Ascending aorta (tissue), 2 donors: Measurements from ENCODE around the gene DMBT1. TPM values are rescaled to one million over a fixed set of nuclear protein-coding genes. Genes with fewer than 3 reads are reported as not detected.

Experiments
- DNase-seq, 2 donors: peaks; one replicate each; pipeline ENCODE4 v3.0.0-alpha.2; 2019; ENCODE audit warnings: low spot score in 2 of 2
- H3K27ac ChIP-seq, 2 donors: fragments of 200-600 bp; sonication (generic); one replicate each; pipeline ENCODE4 v1.5.1; 2016 to 2017; ENCODE audit warnings: mild to moderate bottlenecking in 1 of 2
- H3K27me3 ChIP-seq: fragments of 200-600 bp; sonication (generic); one replicate; pipeline ENCODE4 v1.5.1; 2017
- H3K36me3 ChIP-seq, 2 donors: fragments of 200-600 bp; sonication (generic); one replicate each; pipeline ENCODE4 v1.5.1; 2016
- H3K4me1 ChIP-seq, 2 donors: fragments of 200-600 bp; sonication (generic); one replicate each; pipeline ENCODE4 v1.5.1; 2016 to 2017; ENCODE audit warnings: mild to moderate bottlenecking in 1 of 2
- H3K4me3 ChIP-seq, 2 donors: fragments of 200-600 bp; sonication (generic); one replicate each; pipeline ENCODE4 v1.5.1; 2016 to 2017; ENCODE audit warnings: mild to moderate bottlenecking in 1 of 2
- H3K9me3 ChIP-seq, 2 donors: fragments of 200-600 bp; sonication (generic); one replicate each; pipeline ENCODE4 v1.5.1; 2016
- intact Hi-C: fragments of 100-400 bp; cut with DNase I; formaldehyde crosslinking; loops from one replicate; pipeline ENCODE4 v1.15.1; 2023
- total RNA-seq: library from RNA; depleted of rRNA; stranded (reverse); fragments of >200 nt; gene quantifications from one replicate; pipeline ENCODE4 v1.1.0, GENCODE V29; 2016
- TF ChIP-seq, protein P1 (sequence below), 3 experiments: fragments of 200-600 bp in 2 of 3; fragments of 450-650 bp in 1 of 3; sonication (generic) in 2 of 3; IDR thresholded peaks; one replicate each; pipeline ENCODE4 v1.5.1; 2016 to 2019; ENCODE audit warnings: antibody characterized with exemption in 3 of 3, mild to moderate bottlenecking in 1 of 3, moderate library complexity in 1 of 3

Gene DMBT1
- total RNA-seq, 1 donor from 2014 or later = not detected

- H3K4me3 ChIP-seq = no peak overlapping the region
- TF ChIP-seq, protein P1, sequence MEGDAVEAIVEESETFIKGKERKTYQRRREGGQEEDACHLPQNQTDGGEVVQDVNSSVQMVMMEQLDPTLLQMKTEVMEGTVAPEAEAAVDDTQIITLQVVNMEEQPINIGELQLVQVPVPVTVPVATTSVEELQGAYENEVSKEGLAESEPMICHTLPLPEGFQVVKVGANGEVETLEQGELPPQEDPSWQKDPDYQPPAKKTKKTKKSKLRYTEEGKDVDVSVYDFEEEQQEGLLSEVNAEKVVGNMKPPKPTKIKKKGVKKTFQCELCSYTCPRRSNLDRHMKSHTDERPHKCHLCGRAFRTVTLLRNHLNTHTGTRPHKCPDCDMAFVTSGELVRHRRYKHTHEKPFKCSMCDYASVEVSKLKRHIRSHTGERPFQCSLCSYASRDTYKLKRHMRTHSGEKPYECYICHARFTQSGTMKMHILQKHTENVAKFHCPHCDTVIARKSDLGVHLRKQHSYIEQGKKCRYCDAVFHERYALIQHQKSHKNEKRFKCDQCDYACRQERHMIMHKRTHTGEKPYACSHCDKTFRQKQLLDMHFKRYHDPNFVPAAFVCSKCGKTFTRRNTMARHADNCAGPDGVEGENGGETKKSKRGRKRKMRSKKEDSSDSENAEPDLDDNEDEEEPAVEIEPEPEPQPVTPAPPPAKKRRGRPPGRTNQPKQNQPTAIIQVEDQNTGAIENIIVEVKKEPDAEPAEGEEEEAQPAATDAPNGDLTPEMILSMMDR (IDR thresholded peaks at IDR 0.05) = no peak
- H3K27me3 ChIP-seq = no peaks in the 10 kb centered on the region
- no peaks in the 10 kb centered on the region for H3K4me1 ChIP-seq
- intact Hi-C loops = no loop called here
- no peak for DNase-seq
- H3K9me3 ChIP-seq = no peaks in the 10 kb centered on the region
- H3K27ac ChIP-seq = no peak overlapping the region
- no peaks in the 10 kb centered on the region for H3K36me3 ChIP-seq
Observed at GRCh38 chr10:122659651-122660050, 99.1 kb downstream of the DMBT1 start.

DNA sequence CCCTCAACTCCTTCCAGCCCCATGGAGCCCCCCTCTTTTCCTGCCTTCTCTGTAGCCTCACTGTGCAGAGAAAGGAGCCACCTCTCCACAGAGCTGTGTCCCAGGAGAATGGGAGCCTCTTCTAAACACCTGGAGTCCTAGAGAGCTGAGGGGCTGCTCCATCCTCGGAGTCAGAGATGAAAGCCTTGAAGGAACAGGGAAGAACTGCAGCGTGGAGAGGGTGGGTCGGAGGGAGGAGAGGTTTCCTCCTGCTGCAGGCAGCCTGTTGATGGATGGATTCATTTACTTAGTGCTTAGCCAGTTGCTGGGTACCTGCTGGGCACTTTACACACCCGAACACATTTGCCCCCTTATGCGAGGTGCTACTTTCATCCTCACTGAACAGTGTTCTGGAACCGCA, 100.1 kb downstream of the DMBT1 start:
- TF ChIP-seq, protein P1 (IDR thresholded peaks at IDR 0.05) = no peak
- Histone ChIP-seq H3K9me3 (no peaks in the 10 kb centered on the region), H3K4me3 (no peak overlapping the region), H3K27me3 (no peaks in the 10 kb centered on the region), H3K27ac (no peak overlapping the region), H3K36me3 (no peaks in the 10 kb centered on the region), H3K4me1 (no peaks in the 10 kb centered on the region)
- intact Hi-C loops = no loop called here
- DNase-seq = no peak

- Histone ChIP-seq H3K27me3 (no peaks in the 10 kb centered on the region), H3K4me3 (no peak overlapping the region), H3K36me3 (no peaks in the 10 kb centered on the region), H3K27ac (no peak overlapping the region), H3K4me1 (no peaks in the 10 kb centered on the region), H3K9me3 (no peaks in the 10 kb centered on the region)
- DNase-seq = no peak
- TF ChIP-seq, protein P1 (IDR thresholded peaks at IDR 0.05) = no peak
- intact Hi-C loops = no loop called here
Observed at GRCh38 chr10:122662231-122662630, 101.7 kb downstream of the DMBT1 start.

DNA sequence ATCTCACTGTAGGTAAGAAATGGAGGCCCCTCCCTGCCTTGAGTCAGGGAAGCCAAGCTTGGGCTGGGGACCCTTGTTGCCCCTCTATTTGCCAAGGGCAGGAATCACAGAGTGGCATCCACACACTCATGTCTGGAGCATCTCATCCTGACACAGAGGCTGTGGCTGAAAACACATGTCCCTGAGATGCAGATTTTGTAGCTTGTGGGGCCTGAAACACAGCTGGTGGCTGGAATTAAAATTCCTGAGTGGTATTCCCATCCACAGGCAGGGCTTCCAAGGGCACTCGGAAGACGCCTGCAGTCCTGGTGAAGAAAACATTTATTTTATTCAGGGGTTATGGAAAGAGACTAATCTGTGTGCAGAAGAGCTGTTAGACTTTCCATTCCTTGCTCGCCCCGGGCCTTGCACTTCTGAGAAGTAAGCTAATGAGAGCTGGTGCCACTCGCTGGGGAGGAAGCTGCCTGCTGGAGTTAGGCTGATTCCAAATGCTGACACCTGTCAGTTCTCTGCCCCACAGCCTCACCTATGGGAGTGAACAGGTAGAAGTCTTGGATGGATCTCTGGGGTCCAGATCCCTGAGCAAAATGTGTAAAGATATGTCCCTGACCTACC, 103.1 kb downstream of the DMBT1 start:
- Histone ChIP-seq H3K27me3 (no peaks in the 10 kb centered on the region), H3K27ac (no peak overlapping the region), H3K4me3 (no peak overlapping the region), H3K9me3 (no peaks in the 10 kb centered on the region), H3K36me3 (no peaks in the 10 kb centered on the region), H3K4me1 (no peaks in the 10 kb centered on the region)
- intact Hi-C loops = no loop called here
- TF ChIP-seq, protein P1 (IDR thresholded peaks at IDR 0.05) = no peak
- DNase-seq = no peak

GRCh38 chr10:122664501-122664900, 103.9 kb downstream of the DMBT1 start:
- H3K4me1 ChIP-seq = no peaks in the 10 kb centered on the region
- no peak overlapping the region for H3K4me3 ChIP-seq
- no peak for DNase-seq
- no peaks in the 10 kb centered on the region for H3K36me3 ChIP-seq
- no peaks in the 10 kb centered on the region for H3K9me3 ChIP-seq
- TF ChIP-seq, protein P1 (IDR thresholded peaks at IDR 0.05) = no peak
- no peak overlapping the region for H3K27ac ChIP-seq
- H3K27me3 ChIP-seq = no peaks in the 10 kb centered on the region
- intact Hi-C loops = no loop called here
